ENCODE data around the gene MEIOSIN. TPM values are rescaled to one million over a fixed set of nuclear protein-coding genes. Genes with fewer than 3 reads are reported as not detected.
A peak's percentile ranks its signal among the peaks of the same experiment; 100 is the strongest.

Gene MEIOSIN
- total RNA-seq, 1 donor from 2014 or later = not detected

GRCh38 chr19:45769821-45770191, 36.6 kb downstream of the MEIOSIN start:
- Mint-ChIP-seq H3K27me3 (ENCODE audit: unreplicated experiment) (peaks cover 25% of the 10 kb centered on the region), H3K4me3 (ENCODE audit: unreplicated experiment) (peak overlapping the region; percentile 90), H3K9me3 (ENCODE audit: unreplicated experiment) (peaks cover 18% of the 10 kb centered on the region), H3K27ac (ENCODE audit: unreplicated experiment) (peak overlapping the region; percentile 96), H3K36me3 (ENCODE audit: unreplicated experiment) (no peaks in the 10 kb centered on the region), H3K4me1 (ENCODE audit: low read depth, unreplicated experiment) (peaks cover 4% of the 10 kb centered on the region)
- DNase-seq = peak; percentile 42
- no peak for TF ChIP-seq CTCF (IDR thresholded peaks at IDR 0.05; ENCODE audit: partially characterized antibody, unreplicated experiment)

GRCh38 chr19:45770192-45771101, 37.2 kb downstream of the MEIOSIN start:
- Mint-ChIP-seq H3K4me1 (ENCODE audit: low read depth, unreplicated experiment) (peaks cover 2% of the 10 kb centered on the region), H3K9me3 (ENCODE audit: unreplicated experiment) (peaks cover 18% of the 10 kb centered on the region), H3K27me3 (ENCODE audit: unreplicated experiment) (peaks cover 25% of the 10 kb centered on the region), H3K27ac (ENCODE audit: unreplicated experiment) (peak overlapping the region; percentile 96), H3K4me3 (ENCODE audit: unreplicated experiment) (peak overlapping the region; percentile 90), H3K36me3 (ENCODE audit: unreplicated experiment) (no peaks in the 10 kb centered on the region)
- DNase-seq = peak; percentile 96
- peak; percentile 100 for TF ChIP-seq CTCF (IDR thresholded peaks at IDR 0.05; ENCODE audit: partially characterized antibody, unreplicated experiment)

GRCh38 chr19:45771311-45771933, 38.2 kb downstream of the MEIOSIN start:
- Mint-ChIP-seq H3K27me3 (ENCODE audit: unreplicated experiment) (peaks cover 22% of the 10 kb centered on the region), H3K4me3 (ENCODE audit: unreplicated experiment) (peak overlapping the region; percentile 70), H3K9me3 (ENCODE audit: unreplicated experiment) (peaks cover 18% of the 10 kb centered on the region), H3K27ac (ENCODE audit: unreplicated experiment) (peak overlapping the region; percentile 69), H3K36me3 (ENCODE audit: unreplicated experiment) (no peaks in the 10 kb centered on the region), H3K4me1 (ENCODE audit: low read depth, unreplicated experiment) (peaks cover 2% of the 10 kb centered on the region)
- DNase-seq = no peak
- TF ChIP-seq CTCF (IDR thresholded peaks at IDR 0.05; ENCODE audit: partially characterized antibody, unreplicated experiment) = no peak

GRCh38 chr19:45772130-45772840, 39.0 kb downstream of the MEIOSIN start:
- TF ChIP-seq CTCF (IDR thresholded peaks at IDR 0.05; ENCODE audit: partially characterized antibody, unreplicated experiment) = no peak
- Mint-ChIP-seq H3K36me3 (ENCODE audit: unreplicated experiment) (no peaks in the 10 kb centered on the region), H3K27ac (ENCODE audit: unreplicated experiment) (peak overlapping the region; percentile 29), H3K4me1 (ENCODE audit: low read depth, unreplicated experiment) (peaks cover 2% of the 10 kb centered on the region), H3K27me3 (ENCODE audit: unreplicated experiment) (peaks cover 22% of the 10 kb centered on the region), H3K9me3 (ENCODE audit: unreplicated experiment) (peaks cover 18% of the 10 kb centered on the region), H3K4me3 (ENCODE audit: unreplicated experiment) (peak overlapping the region; percentile 39)
- DNase-seq = no peak

Measured in glutamatergic neuron (in vitro differentiated cells).